ENCODE results near the gene CCDC33. TPM values are rescaled to one million over a fixed set of nuclear protein-coding genes. Genes with fewer than 3 reads are reported as not detected.
A peak's percentile ranks its signal among the peaks of the same experiment; 100 is the strongest.

CCDC33 gene
- total and polyA plus RNA-seq, 10 of the 15 experiments (the other 5 are each of a cell fraction or from before 2014, with no cell fraction given) = 0.57 to 5.8 (median 4.3) TPM

GRCh38 chr15:74212494-74212893 is 23.6 kb upstream of the CCDC33 start:
- DNase-seq (ENCODE audit: low read depth, low spot score) (peak; percentile 44), ATAC-seq (peak; percentile 82), FAIRE-seq (peak; percentile 75)
- Histone ChIP-seq H3K9me3 (replicated peaks; ENCODE audit: control insufficient read depth, insufficient read depth, low read length) (no peaks in the 10 kb centered on the region), H4K20me1 (ENCODE audit: control insufficient read depth, insufficient read depth) (no peaks in the 10 kb centered on the region), H3K36me3 (ENCODE audit: control insufficient read depth in 2 of 2, insufficient read depth in 2 of 2, low read length in 1 of 2) (no peaks in the 10 kb centered on the region), H3K4me1 (ENCODE audit: control insufficient read depth, insufficient read depth, low read length) (peaks cover 51% of the 10 kb centered on the region), H3K79me2 (ENCODE audit: control insufficient read depth, insufficient read depth, low read length) (no peaks in the 10 kb centered on the region), H2AFZ (ENCODE audit: control insufficient read depth, low read depth, low read length) (peak overlapping the region; percentile 40; the same call in 1 of the 2 replicates), H3K27me3 (replicated peaks in 1 of 2; ENCODE audit: control insufficient read depth in 2 of 2, insufficient read depth in 2 of 2, low read length in 1 of 2) (no peaks in the 10 kb centered on the region; a peak in 1 of 4 replicates), H3K4me2 (ENCODE audit: control insufficient read depth, insufficient read depth) (peak overlapping the region; percentile 85), H3K9ac (ENCODE audit: control insufficient read depth, insufficient read depth, low read length) (peak overlapping the region; percentile 46; the same call in 1 of the 2 replicates), H3K4me3 (no peak overlapping the region), H3K27ac (ENCODE audit: control insufficient read depth, insufficient read depth) (peak overlapping the region; percentile 57)
- intact Hi-C loops (cut with micrococcal nuclease; ENCODE audit: unreplicated experiment) = no loop called here
- RAD21 ChIA-PET (ENCODE audit: unreplicated experiment) = no interaction called here
- in situ Hi-C loops (cut with MboI) = no loop called here
- SMC1A ChIA-PET (ENCODE audit: uncharacterized antibody, unreplicated experiment) = interaction anchor here (1.2 kb wide), 1 partner anchor 12 kb away, joined by 3 read pairs; no protein-coding TSS in a partner anchor
- POLR2A ChIA-PET = interaction anchor here (0.6 kb wide), 1 partner anchor 657 kb away, joined by 4 read pairs; no protein-coding TSS in a partner anchor
- no peak for TF ChIP-seq ESRRA (IDR thresholded peaks at IDR 0.05; ENCODE audit: low read length)
- peak; percentile 86 for TF ChIP-seq RUNX3 (IDR thresholded peaks at IDR 0.05; ENCODE audit: low read length)
- TF ChIP-seq RFX5 (IDR thresholded peaks at IDR 0.05; ENCODE audit: low read depth, low read length) = no peak
- no peak for TF ChIP-seq NFYA (IDR thresholded peaks at IDR 0.05; ENCODE audit: borderline replicate concordance, low read depth, low read length)
- TF ChIP-seq TCF12 (IDR thresholded peaks at IDR 0.05; ENCODE audit: low read depth, low read length) = no peak
- TF ChIP-seq SMC3 (IDR thresholded peaks at IDR 0.05; ENCODE audit: borderline replicate concordance, low read length) = peak; percentile 3; the same call in 1 of the 2 replicates
- TF ChIP-seq CHD1 (IDR thresholded peaks at IDR 0.05; ENCODE audit: low read depth, low read length) = no peak
- TF ChIP-seq SPI1 (IDR thresholded peaks at IDR 0.05; ENCODE audit: borderline replicate concordance, insufficient read depth, low read depth, low read length) = no peak
- TF ChIP-seq, protein P1, sequence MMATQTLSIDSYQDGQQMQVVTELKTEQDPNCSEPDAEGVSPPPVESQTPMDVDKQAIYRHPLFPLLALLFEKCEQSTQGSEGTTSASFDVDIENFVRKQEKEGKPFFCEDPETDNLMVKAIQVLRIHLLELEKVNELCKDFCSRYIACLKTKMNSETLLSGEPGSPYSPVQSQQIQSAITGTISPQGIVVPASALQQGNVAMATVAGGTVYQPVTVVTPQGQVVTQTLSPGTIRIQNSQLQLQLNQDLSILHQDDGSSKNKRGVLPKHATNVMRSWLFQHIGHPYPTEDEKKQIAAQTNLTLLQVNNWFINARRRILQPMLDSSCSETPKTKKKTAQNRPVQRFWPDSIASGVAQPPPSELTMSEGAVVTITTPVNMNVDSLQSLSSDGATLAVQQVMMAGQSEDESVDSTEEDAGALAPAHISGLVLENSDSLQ (IDR thresholded peaks at IDR 0.05) = peak; percentile 41; the same call in 1 of the 2 replicates
- peak; percentile 41 for TF ChIP-seq RAD21 (IDR thresholded peaks at IDR 0.05; ENCODE audit: insufficient read depth, low read depth, low read length)
- no peak for TF ChIP-seq IKZF2 (IDR thresholded peaks at IDR 0.05)
- TF ChIP-seq NR2C2 (IDR thresholded peaks at IDR 0.05; ENCODE audit: borderline replicate concordance, control insufficient read depth, insufficient read length, low read depth) = no peak
- TF ChIP-seq NR2F1 (conservative IDR thresholded peaks at IDR 0.05) = 0 out of 2 replicates have a peak, but pooled peaks have one; percentile 12
- BruUV-seq (replicated peaks) = no TSS peak
- 27% methylated on average over 9 of the region's 9 CpGs for WGBS (ENCODE audit: insufficient coverage, insufficient replicate concordance, low lambda C conversion rate, missing lambda C conversion rate)
- CTCF ChIA-PET = no interaction called here

Data from GM12878 (cell line).